ENCODE measurements around the gene ESPL1.

ESPL1 gene

GRCh38 chr12:53258541-53259539, 9.3 kb upstream of the ESPL1 start:
- in situ Hi-C loops (cut with HindIII; ENCODE audit: low sequenced_read_pairs), result no loop called here
- no peak for DNase-seq (ENCODE audit: low read depth, low spot score)
- no peak overlapping the region for H3K4me3 ChIP-seq (ENCODE audit: low read depth, low read length)
- TF ChIP-seq CTCF (IDR thresholded peaks at IDR 0.05; ENCODE audit: low read depth, low read length), result no peak

DNA sequence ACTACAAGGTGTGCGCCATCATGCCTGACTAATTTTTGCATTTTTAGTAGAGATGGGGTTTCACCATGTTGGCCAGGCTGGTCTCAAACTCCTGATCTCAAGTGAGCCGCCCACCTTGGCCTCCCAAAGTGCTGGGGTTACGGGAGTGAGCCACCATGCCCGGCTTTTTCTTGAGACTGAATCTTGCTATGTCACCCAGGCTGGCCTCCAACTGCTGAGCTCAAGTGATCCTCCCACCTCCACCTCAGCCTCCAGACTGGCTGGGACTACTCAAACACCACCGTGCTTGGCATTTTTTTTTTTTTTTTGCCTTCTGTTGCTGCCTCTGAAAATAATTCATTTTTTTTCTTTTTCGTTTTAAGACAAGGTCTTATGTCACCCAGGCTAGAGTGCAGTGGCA, 8.2 kb upstream of the ESPL1 start:
- no peak for DNase-seq (ENCODE audit: low read depth, low spot score)
- in situ Hi-C loops (cut with HindIII; ENCODE audit: low sequenced_read_pairs), result no loop called here
- H3K4me3 ChIP-seq (ENCODE audit: low read depth, low read length), result no peak overlapping the region
- TF ChIP-seq CTCF (IDR thresholded peaks at IDR 0.05; ENCODE audit: low read depth, low read length), result no peak

DNA sequence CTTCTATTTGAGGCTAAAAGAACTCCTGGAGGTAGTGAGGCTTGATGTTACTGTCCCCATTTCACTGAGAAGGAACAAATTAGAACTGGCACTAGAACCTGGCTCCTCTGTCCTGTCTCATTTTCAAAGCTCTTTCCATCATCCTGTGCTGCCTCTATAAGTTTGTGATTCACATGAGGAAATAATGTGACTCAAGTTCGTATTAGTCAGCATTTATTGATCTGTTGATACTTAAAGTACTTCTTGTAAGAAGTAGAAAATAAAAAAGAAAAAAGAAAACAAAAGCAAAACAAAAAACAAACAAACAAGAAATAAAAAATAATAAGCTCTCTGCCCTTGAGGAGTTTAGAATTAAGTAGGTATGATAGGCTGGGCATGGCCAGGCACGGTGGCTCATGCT, 2.3 kb upstream of the ESPL1 start:
- H3K4me3 ChIP-seq (ENCODE audit: low read depth, low read length), result no peak overlapping the region
- TF ChIP-seq CTCF (IDR thresholded peaks at IDR 0.05; ENCODE audit: low read depth, low read length), result no peak
- DNase-seq (ENCODE audit: low read depth, low spot score), result no peak
- in situ Hi-C loops (cut with HindIII; ENCODE audit: low sequenced_read_pairs), result no loop called here

GRCh38 chr12:53267306-53267998, 647 bp upstream of the ESPL1 start:
- peak overlapping the region; percentile 69 for H3K4me3 ChIP-seq (ENCODE audit: low read depth, low read length)
- no peak for DNase-seq (ENCODE audit: low read depth, low spot score)
- no peak for TF ChIP-seq CTCF (IDR thresholded peaks at IDR 0.05; ENCODE audit: low read depth, low read length)
- in situ Hi-C loops (cut with HindIII; ENCODE audit: low sequenced_read_pairs), result no loop called here

DNA sequence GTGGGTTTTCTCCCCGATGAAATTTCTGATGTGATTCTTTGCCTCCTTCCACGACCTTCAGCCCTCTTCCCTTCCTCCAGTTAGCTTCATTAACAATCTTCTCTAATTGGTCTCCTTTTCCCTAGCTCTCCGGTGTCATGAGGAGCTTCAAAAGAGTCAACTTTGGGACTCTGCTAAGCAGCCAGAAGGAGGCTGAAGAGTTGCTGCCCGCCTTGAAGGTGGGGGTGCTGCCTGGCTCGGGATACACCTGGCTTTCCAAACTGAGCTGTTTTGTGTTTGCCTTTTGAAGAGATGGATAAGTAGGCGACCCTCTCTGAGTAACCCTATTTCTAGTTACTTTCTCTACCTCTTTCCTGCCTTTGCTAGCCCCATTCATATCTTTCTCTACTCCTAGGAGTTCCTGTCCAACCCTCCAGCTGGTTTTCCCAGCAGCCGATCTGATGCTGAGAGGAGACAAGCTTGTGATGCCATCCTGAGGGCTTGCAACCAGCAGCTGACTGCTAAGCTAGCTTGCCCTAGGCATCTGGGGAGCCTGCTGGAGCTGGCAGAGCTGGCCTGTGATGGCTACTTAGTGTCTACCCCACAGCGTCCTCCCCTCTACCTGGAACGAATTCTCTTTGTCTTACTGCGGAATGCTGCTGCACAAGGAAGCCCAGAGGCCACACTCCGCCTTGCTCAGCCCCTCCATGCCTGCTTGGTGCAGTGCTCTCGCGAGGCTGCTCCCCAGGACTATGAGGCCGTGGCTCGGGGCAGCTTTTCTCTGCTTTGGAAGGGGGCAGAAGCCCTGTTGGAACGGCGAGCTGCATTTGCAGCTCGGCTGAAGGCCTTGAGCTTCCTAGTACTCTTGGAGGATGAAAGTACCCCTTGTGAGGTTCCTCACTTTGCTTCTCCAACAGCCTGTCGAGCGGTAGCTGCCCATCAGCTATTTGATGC, 797 bp downstream of the ESPL1 start:
- peak; percentile 15 for DNase-seq (ENCODE audit: low read depth, low spot score)
- peak overlapping the region; percentile 69 for H3K4me3 ChIP-seq (ENCODE audit: low read depth, low read length)
- in situ Hi-C loops (cut with HindIII; ENCODE audit: low sequenced_read_pairs), result no loop called here
- no peak for TF ChIP-seq CTCF (IDR thresholded peaks at IDR 0.05; ENCODE audit: low read depth, low read length)

DNA sequence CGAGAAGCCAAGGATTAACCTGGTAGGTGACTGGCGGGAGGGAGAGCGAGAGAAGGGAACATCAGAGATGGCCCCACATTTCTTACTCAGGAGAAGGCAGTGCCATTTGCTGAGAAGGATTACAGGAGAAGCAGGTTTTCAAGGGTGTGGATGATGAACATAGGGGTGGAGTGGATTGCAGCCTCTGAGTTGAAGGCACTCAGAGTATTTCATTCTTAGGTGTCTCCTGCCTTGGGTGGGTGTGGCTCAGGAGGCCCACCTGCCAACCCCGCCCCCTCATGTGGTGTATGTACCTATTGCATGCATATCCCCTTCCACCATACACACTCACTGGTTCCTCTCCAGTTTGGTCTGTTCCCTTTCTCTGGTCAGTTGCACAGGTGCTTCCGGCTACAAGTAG, 6.3 kb downstream of the ESPL1 start:
- in situ Hi-C loops (cut with HindIII; ENCODE audit: low sequenced_read_pairs), result no loop called here
- no peak for DNase-seq (ENCODE audit: low read depth, low spot score)
- H3K4me3 ChIP-seq (ENCODE audit: low read depth, low read length), result no peak overlapping the region
- TF ChIP-seq CTCF (IDR thresholded peaks at IDR 0.05; ENCODE audit: low read depth, low read length), result no peak
